ENCODE measurements around the gene TSFM.
"Not testable (repeated sequence)": the region's sequence is repeated elsewhere in the genome, so short reads cannot be mapped to it uniquely, and the experiment has no call there.

Gene TSFM

GRCh38 chr12:57815177-57816000 is 32.8 kb downstream of the TSFM start:
- no peak for DNase-seq (ENCODE audit: low read depth in 2 of 2)

- no peak for DNase-seq (ENCODE audit: low read depth in 2 of 2)
Observed at GRCh38 chr12:57816001-57816854, 33.6 kb downstream of the TSFM start.

GRCh38 chr12:57816855-57817151 is 34.2 kb downstream of the TSFM start:
- no peak for DNase-seq (ENCODE audit: low read depth in 2 of 2)

GRCh38 chr12:57817261-57817989 is 34.8 kb downstream of the TSFM start:
- no peak for DNase-seq (ENCODE audit: low read depth in 2 of 2)

GRCh38 chr12:57817990-57818331 is 35.4 kb downstream of the TSFM start:
- not testable (repeated sequence) for DNase-seq (ENCODE audit: low read depth in 2 of 2)

GRCh38 chr12:57820119-57820518 is 37.5 kb downstream of the TSFM start:
- DNase-seq (ENCODE audit: low read depth in 2 of 2), result not testable (repeated sequence)

- not testable (repeated sequence) for DNase-seq (ENCODE audit: low read depth in 2 of 2)
Observed at GRCh38 chr12:57821015-57821414, 38.4 kb downstream of the TSFM start.

- DNase-seq (ENCODE audit: low read depth in 2 of 2), result no peak
Observed at GRCh38 chr12:57821474-57822214, 39.1 kb downstream of the TSFM start.

- DNase-seq (ENCODE audit: low read depth in 2 of 2), result no peak
Observed at GRCh38 chr12:57822392-57823130, 40.0 kb downstream of the TSFM start.

- DNase-seq (ENCODE audit: low read depth in 2 of 2), result no peak
Observed at GRCh38 chr12:57823131-57823907, 40.7 kb downstream of the TSFM start.

- DNase-seq (ENCODE audit: low read depth in 2 of 2), result no peak
Observed at GRCh38 chr12:57823908-57824640, 41.5 kb downstream of the TSFM start.

- no peak for DNase-seq (ENCODE audit: low read depth in 2 of 2)
Observed at GRCh38 chr12:57825451-57825850, 42.9 kb downstream of the TSFM start.

- DNase-seq (ENCODE audit: low read depth in 2 of 2), result no peak
Observed at GRCh38 chr12:57826400-57826799, 43.8 kb downstream of the TSFM start.

GRCh38 chr12:57826966-57827365 is 44.4 kb downstream of the TSFM start:
- DNase-seq (ENCODE audit: low read depth in 2 of 2), result no peak

- DNase-seq (ENCODE audit: low read depth in 2 of 2), result no peak
Observed at GRCh38 chr12:57829025-57829777, 46.6 kb downstream of the TSFM start.

GRCh38 chr12:57830393-57830792 is 47.8 kb downstream of the TSFM start:
- DNase-seq (ENCODE audit: low read depth in 2 of 2), result no peak

- no peak for DNase-seq (ENCODE audit: low read depth in 2 of 2)
Observed at GRCh38 chr12:57832966-57833365, 50.4 kb downstream of the TSFM start.

- DNase-seq (ENCODE audit: low read depth in 2 of 2), result no peak
Observed at GRCh38 chr12:57833672-57834071, 51.1 kb downstream of the TSFM start.

All from stimulated activated CD4-positive, alpha-beta T cell treated with anti-CD3 and anti-CD28 coated beads, Interleukin-12 subunit alpha, Interleukin-12 subunit beta, amount 100 ng/mL, for 24 hours (primary cell).